ENCODE data around the gene PATE2.

DNA sequence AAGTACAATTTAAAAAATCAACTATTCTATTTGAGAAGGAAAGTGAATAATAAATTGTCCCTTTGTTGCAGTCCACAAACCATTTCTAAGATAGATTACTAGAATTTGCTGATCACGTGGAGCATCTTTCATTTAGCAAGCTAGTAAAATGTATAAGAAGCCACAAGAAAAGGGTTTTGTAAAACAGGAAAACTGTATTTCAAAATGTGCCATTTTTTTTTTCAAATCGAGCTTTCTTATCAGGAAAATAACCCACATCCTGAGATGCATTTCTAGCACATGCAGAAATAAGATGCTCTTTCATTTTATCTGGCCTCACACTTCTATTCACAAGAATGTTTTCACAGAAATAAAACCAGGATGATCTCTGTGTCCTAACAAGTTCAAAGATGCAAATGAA lies 6.0 kb upstream of the PATE2 start:
- TF ChIP-seq ZNF3 (CRISPR knock-in tag; IDR thresholded peaks at IDR 0.05), result no peak
- no peak for TF ChIP-seq ETV6 (CRISPR knock-in tag; conservative IDR thresholded peaks at IDR 0.05)
- TF ChIP-seq, protein P1, sequence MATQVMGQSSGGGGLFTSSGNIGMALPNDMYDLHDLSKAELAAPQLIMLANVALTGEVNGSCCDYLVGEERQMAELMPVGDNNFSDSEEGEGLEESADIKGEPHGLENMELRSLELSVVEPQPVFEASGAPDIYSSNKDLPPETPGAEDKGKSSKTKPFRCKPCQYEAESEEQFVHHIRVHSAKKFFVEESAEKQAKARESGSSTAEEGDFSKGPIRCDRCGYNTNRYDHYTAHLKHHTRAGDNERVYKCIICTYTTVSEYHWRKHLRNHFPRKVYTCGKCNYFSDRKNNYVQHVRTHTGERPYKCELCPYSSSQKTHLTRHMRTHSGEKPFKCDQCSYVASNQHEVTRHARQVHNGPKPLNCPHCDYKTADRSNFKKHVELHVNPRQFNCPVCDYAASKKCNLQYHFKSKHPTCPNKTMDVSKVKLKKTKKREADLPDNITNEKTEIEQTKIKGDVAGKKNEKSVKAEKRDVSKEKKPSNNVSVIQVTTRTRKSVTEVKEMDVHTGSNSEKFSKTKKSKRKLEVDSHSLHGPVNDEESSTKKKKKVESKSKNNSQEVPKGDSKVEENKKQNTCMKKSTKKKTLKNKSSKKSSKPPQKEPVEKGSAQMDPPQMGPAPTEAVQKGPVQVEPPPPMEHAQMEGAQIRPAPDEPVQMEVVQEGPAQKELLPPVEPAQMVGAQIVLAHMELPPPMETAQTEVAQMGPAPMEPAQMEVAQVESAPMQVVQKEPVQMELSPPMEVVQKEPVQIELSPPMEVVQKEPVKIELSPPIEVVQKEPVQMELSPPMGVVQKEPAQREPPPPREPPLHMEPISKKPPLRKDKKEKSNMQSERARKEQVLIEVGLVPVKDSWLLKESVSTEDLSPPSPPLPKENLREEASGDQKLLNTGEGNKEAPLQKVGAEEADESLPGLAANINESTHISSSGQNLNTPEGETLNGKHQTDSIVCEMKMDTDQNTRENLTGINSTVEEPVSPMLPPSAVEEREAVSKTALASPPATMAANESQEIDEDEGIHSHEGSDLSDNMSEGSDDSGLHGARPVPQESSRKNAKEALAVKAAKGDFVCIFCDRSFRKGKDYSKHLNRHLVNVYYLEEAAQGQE (IDR thresholded peaks at IDR 0.05; ENCODE audit: borderline replicate concordance in 1 of 2, low read depth in 1 of 2, low read length in 2 of 2), result no peak
- no peak for TF ChIP-seq BHLHE40 (IDR thresholded peaks at IDR 0.05; ENCODE audit: low read length)
- TF ChIP-seq POLR2A (IDR thresholded peaks at IDR 0.05; ENCODE audit: insufficient read depth in 1 of 2, low read depth in 2 of 2, low read length in 2 of 2), result no peak
- TF ChIP-seq MYC (CRISPR knock-in tag; IDR thresholded peaks at IDR 0.05; ENCODE audit: borderline replicate concordance), result no peak
- no peak for TF ChIP-seq MTA3 (CRISPR knock-in tag; IDR thresholded peaks at IDR 0.05)
- no peak for TF ChIP-seq ATF7 (IDR thresholded peaks at IDR 0.05)
- TF ChIP-seq ATF7 (CRISPR knock-in tag; IDR thresholded peaks at IDR 0.05), result no peak
- no peak for TF ChIP-seq ZNF510 (CRISPR knock-in tag; IDR thresholded peaks at IDR 0.05; ENCODE audit: low read depth)
- TF ChIP-seq, protein P2, sequence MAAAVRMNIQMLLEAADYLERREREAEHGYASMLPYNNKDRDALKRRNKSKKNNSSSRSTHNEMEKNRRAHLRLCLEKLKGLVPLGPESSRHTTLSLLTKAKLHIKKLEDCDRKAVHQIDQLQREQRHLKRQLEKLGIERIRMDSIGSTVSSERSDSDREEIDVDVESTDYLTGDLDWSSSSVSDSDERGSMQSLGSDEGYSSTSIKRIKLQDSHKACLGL (CRISPR knock-in tag; IDR thresholded peaks at IDR 0.05), result no peak
- no peak for TF ChIP-seq KAT2B (IDR thresholded peaks at IDR 0.05; ENCODE audit: borderline replicate concordance, low read depth, low read length)
- no peak for TF ChIP-seq MXI1 (IDR thresholded peaks at IDR 0.05; ENCODE audit: borderline replicate concordance, low read depth, low read length)

Measured in HepG2 (cell line).